Amniotic epithelial cell (primary cell): ENCODE results near the gene CNTN5.
"Not testable (repeated sequence)": the region's sequence is repeated elsewhere in the genome, so short reads cannot be mapped to it uniquely, and the experiment has no call there.

Experiments
- DNase-seq: peaks from one replicate; pipeline ENCODE4 v3.0.0-alpha.2; 2010; ENCODE audit warnings: low read depth

The CNTN5 gene

DNA sequence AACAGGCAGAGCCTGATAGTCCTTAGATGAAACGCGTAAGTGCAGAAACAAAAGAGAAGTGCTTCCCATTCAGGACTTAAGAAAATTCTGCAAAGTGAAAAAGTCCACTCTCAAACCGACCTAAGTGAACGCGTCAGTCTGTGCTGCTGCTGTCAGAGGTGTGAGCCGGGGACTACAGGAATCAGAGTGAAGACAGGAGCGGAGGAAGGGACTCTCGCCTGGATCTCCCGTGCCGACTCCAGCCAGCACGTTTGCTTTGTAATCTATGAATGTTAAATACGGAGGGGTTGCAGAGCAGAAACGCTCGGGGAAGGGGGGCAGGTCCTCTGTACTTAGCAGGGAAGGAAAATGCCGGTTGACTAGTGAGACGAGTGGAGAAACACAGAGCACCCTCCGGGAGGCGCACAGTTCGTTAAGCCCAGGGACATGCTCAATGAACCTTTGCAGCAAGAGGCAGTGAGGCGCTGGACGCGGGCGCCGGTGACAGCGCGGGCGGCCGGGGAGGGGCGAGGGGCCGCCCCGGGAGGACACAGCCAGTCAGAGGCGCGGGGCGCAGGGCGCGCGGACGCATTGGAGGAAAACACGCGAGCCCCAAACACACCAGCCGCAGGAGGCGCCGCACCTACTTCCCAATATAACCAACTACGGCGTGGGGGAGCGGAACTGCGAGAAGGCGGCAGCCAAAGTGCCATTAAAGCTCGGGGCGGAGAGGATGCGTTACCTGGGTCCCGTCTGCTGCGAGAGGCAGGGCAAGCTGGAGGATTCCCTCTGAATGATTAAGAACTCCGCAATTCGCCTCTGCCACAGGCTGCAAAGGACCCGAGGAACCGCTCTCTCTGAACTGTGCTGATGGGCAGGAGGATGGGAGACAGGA lies at the start of gene CNTN5:
TSS of gene CNTN5 (plus strand) at position 598 of the 874 bp plus-strand sequence.
- DNase-seq: peak; percentile 38

DNA sequence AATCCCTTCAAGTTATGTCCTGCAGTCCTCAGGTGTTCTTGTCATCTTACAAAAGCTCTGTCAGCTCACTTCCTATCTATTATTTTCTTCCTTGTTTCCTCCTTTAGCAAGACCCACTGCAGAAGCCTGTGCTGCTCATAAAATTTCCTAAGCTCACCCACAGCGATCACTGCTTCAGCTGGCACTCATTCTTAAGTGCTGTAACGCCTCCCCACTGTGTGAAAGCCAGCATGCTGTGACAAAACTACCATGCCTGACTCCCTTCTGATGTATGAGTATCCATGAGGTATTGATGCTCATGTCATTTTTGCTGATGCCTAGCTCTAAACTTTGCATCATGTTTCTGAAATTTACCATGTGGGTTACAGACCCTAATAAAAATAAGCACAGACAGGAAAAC lies 41.5 kb upstream of the CNTN5 start:
- no peak for DNase-seq

DNA sequence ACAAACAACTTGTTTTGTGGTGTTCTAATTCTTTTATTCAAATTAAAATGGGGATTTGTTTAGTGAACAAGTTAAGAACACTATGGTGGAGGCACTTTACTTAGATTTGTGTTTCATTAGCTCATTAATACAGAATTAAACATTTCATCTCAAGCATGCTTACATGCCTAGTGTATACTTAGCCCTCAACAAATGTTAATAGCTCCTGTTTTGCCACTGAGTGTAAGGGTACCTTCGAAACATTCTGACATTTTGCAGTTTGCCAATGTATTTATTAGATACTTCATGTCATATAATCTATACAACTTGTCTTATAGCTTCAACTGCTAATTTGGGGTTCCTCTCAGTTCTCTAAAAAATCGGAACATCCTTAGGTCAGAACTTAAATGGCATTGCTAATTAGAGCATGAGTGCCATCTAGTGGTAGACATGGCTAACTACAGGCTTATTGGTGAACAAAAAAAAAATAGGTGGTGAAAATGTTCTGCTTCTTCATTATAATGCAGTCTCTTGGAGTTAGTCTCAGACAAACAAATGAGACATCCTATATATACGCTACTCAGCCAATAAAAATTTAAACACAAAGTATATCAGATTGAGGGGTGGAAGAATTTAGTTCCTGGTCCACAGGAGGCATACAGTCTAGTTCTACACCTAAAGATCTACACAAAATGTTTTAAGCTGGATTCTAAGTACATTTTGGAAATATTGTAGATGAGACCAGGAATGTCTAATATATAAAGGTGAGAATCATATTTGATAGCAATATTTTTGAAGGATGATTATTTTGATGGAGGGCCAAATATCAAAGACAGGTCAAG lies 4.9 kb upstream of the CNTN5 start:
- peak; percentile 53 for DNase-seq

DNA sequence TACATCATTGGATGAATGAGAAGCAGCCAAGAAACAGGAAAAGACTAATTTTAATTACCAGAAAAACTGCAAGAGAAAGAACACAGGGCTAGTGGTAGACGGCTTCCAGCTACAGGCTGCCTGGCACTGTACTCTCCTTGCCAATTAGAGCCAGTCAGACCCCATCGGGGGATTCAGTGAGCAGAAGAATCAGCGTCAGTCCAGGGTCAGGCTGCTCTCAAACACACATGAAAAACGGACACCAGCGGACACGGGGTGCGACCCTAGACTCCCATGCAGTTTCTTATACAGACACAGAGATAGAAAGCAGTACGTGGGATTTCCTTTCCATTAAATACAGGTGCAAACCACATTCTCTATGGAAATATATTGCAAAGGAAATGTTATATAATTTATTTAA lies 1.1 kb upstream of the CNTN5 start:
- DNase-seq: no peak

DNA sequence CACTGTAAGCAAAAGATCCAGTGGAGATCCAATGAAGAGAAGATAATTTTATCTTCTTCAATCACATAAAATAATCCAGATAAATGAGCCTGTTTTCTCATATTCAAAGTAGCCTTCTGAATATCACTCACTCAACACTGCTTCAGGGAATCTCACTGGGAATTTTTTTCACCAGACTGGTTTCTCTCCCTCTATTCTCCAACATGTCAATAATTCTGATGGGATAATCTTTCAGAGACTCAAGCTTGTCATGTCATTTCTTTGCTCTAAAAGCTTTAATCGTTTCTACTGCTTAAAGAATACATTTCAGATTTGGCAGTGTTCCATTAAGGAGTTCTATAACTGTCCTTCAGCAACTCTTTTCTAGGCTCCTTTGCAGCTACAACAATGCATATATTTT lies 16.3 kb downstream of the CNTN5 start:
- DNase-seq: no peak

DNA sequence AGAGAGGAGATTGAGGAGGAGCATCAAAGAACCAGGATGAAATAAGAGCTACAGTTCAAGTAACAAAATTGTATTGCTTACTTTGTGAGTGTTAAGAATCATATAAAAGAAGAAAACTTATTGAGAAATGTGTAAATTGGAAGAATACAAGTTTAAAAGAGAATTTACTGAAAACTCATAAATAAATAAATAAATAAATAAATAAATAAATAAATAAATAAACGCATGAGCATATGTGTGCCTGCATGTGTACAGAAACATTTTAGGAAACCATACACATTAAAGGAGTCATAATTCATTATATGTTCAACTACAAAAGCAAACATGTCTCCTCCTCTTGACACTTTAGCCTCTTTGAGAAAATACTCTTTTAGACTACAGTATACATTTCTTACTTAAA lies 42.6 kb downstream of the CNTN5 start:
- no peak for DNase-seq

DNA sequence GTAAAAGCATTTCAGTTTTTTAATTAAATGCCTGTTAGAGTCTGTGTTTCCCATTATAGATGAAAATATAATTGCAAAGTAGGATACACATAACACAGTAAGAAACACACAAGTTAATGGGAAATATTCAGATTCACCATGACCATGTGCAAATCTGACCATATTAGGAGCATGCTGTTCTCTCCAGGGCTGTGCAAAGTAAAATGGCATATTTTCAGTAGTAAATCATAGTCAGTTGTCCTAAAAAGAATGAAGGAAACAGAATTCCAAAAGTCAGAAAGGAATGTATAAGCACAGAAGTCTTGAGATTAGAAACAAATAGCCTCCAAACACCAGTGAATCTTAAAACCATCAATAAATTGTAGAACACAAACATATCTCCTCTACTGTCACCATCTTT lies 44.4 kb downstream of the CNTN5 start:
- no peak for DNase-seq

DNA sequence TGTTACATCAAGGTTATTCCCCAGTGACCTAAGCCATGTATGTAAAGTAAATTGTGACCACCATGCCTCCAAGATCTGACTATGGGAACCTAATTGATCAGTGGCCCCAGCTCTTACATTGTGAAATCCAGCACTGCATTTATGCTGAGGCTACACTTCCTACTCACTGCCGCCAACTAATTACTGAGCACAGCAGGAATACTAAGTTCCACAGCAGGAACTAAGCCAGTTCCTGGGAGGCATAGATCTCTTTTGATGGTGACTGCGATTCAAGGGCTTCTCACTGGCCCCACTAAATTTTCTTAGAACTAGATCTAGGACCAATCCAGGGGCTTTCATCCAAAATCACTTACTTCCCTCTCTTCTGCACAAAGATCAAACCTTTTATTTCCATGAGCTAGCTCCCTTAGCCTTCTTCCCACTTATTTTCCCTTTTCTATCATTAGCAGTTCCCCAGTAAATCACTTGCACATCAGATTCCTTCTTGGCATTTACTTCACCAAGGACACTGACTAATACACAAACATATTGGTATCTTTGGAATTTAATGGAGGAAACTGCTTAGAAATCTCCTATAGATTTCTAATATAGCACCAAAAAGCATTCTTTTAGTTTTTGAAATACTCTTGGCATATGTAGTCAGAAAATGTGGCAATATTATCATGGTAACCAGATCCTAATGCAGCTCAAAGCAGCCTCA lies 46.0 kb downstream of the CNTN5 start:
- DNase-seq: no peak

DNA sequence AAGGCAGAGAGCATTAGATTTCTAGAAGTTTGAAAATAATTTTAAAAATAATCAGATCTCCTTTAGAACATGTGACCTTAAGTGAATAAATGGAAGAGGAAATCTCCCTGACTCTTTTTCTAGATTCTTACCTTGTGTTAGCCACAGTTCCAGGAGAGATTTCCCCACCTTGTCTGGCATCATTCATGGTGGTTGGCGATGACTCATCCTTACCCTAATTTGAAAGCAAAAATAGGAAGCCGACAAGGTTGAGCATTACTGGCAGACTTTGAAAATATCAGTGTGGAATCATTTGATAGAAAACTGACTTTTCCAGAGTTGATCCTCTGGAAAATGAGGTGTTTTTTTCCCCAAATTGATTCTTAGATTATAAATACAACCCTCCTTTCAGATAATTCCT lies 48.1 kb downstream of the CNTN5 start:
- peak; percentile 40 for DNase-seq

DNA sequence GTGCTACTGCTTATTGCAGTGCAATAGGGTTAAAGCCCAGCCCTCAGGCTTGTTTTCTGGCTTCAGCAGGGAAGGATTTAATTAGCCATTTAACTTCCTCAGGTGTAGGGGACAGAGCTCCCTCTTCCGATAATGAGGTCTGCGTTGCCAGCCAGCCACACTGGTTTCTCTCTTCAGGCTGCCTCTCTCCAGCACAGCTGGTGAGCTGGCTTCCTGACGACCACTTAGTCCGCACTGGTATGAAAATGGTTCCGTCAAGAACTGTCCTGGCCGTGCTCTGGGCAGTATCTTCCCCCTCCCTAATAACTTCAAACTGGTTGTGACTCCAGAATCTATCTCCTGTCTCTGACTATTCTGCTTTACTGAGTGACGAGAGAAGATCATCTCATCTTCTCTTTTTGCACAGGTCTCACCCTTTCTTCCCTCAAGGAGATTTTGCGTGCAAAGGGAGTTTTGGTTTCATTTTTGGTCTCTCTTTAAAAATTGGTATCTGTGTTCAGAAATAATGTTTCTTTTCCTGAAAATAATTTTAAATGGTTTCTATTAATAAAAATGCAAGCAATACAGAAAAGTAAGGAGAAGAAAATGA lies 49.2 kb downstream of the CNTN5 start:
- peak; percentile 43 for DNase-seq

DNA sequence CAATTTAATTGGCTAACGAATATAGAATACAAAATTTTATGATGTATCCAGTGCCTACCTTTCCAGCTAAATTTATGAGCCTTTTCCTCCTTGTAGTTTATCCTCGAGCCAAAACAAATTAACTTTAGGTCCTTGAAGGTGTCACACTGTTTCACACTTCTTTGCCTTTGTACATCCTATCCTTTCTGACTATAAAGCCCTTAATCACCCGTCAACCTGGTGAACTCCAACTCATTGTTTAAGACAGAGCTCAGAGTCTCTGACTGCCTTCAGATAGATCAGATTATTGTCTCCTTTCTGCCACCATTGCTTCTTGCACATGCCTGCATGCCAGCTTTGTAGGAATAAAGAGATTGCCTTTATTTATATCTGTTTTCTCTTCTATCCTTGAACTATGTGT lies 58.8 kb downstream of the CNTN5 start:
- DNase-seq: no peak

DNA sequence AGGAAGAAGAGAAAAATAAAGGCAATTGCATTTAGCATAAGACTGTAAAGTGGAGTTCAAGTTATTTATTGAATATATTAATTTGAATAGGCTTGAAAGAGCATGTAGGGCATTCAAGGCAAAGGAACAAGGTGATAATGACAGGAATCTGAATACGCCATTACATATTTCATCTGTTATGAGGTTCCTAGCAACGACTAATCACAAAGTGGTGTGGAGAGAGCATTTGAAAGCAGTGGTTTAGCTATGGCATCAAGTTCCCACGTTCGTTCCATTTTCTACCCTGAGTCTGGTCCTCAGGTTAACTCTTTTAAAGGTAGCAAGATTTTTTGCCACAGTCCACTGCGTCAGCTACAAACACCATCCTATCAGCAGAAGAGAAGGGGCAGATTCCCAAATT lies 59.4 kb downstream of the CNTN5 start:
- DNase-seq: no peak

DNA sequence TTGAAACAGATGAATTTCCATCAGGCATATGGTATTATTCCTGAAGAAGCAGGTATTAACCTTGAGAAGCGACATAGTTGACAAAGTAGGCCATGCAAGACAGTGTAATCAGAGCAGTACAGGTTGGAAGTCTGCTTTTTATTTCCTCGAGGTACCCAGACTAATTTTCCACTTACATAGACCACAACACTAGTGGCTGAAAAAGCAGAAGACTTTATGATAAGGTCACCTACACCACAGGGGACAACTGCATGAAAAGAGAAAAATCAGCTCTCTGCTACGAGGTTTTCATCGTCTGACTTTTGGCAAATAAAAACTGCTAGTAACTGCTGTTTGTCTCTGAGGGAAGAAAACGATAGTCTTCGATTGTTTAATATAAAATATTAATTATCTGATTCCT lies 77.5 kb downstream of the CNTN5 start:
- no peak for DNase-seq

DNA sequence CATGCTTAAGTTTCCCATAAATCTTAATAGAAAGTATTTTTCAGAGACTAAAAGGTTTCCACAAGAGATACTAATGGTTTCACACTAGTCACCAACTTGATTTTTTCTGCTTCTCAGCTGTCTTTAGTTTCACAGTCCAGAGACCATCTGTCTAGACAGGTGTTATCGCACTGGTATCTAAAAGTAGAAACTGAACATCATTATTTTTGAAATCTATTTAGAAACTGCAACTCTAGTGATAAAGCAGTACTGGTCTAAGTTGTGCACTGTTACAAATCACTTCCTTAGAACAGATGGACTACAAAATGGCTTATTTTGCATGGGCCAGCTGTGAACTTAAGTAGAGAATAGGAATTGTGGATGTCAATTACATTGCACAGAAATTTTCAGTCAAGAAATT lies 78.0 kb downstream of the CNTN5 start:
- DNase-seq: no peak

DNA sequence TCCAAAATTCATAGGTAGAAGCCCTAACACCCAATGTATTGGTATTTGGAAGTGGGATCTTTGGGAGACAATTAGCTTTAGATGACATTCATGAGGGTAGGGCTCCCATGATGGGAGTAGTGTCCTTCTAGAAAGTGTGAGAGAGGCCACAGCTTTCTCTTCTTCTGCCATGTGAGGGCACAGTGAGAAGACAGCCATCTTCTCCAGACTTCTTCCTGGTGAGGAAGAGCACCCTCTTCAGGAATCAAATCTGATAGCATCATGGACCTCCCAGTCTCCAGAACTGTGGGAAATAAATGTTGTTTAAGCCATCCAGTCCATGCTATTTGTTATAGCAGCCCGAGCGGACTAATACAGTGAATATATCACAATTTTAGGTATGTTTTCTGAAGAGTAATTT lies 96.9 kb downstream of the CNTN5 start:
- DNase-seq: no peak

DNA sequence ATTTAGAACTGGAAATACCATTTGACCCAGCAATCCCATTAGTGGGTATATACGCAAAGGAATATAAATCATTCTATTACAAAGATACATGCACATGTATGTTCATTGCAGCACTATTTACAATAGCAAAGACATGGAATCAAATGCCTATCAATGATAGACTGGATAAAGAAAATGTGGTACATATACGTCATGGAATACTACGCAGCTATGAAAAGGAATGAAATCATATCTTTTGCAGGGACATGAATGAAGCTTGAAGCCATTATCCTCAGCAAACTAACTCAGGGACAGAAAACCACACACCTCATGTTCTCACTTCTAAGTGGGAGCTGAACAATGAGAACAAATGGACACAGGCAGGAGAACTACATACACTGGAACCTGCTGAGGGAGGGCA lies 113.1 kb downstream of the CNTN5 start:
- not testable (repeated sequence) for DNase-seq

DNA sequence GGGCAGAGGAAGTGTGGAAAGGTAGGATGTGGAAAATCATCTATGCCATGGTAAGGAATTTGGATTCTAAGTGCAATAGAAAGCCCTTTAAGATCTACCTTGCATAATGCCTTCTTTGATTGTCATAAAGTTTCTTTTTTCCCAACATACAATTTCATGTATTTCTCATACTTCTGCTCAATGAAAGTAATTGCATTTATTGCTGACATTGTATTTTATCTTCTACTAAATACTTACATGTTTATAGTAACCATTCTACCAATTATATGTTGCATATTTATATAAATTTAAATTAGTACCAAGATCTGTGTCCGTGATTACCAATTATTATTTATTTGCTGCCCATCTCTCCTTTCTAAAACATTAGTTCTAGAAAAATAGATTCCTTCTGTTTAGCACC lies 114.8 kb downstream of the CNTN5 start:
- DNase-seq: no peak

DNA sequence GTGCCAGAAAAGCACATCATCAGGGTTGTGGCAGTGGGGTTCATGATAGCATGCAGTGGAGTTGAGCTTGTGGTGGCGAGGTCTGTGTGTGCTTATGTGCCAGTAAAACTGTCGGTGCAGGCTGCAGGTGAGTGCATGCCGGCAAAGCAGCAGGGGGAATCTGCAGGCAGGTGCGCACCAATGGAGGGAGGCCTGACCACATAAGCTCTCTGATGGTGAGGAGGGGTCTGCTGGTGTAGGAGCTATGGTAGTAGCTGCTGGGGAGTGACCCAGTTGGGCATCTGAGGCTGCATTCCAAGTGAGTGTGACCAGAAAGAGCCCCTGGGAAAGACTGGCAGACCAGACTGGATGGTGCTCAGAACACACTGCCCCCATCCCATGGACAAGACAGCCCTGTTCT lies 121.5 kb downstream of the CNTN5 start:
- DNase-seq: no peak

DNA sequence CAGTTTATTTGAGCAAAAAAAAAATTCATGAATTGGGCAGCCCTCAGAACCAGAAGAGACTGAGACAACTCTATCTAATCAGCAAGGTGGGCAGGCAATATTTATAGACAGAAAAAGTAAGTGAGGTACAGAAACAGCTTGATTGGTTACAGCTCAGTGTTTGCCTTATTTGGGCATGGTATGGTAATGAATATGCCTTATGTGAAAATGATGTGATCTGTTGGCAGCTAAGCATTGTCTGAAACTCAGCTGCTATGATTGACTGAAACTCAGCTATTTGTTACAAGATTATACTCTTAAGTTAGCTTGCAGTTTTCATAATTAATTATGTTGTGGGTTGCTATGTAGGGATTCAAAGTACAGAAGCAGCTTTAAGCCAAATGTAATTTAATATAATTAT lies 127.6 kb downstream of the CNTN5 start:
- DNase-seq: peak; percentile 20

DNA sequence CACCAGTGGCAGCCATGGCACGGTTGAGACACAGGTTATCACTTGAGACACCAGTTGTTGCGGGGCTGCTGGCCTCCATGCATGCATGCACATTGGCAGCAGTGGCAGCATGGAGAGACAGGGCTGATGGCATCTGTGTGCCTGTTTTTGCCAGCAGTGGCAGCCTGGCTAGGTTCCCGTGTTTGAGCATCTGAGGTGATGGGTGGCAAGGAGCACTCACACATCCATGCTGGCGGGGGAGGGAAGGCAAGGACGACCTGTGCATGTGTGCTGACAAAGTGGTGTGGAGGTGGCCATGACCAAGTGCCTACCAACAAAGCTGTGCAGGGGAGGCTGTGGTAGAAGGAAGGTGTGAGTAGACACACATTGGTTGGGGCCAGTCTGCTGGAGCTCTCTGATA lies 133.5 kb downstream of the CNTN5 start:
- no peak for DNase-seq

DNA sequence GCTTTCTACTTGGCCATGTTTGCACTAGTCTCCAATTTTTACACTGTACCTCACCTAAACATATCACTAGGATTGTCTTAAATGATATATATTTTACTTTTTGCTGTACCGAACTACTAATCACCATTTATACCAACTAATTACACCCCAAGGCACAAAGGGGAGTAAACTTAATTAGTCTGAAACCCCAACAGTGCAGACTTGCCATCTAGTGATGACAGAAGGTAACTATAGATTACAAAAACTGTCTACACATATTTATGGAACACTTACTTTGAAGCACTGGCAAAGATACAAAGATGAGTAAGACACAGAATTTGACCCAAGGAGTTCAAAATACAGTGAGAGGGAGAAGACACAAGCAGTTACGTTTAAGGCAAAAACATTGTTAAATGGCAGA lies 139.7 kb downstream of the CNTN5 start:
- DNase-seq: no peak

DNA sequence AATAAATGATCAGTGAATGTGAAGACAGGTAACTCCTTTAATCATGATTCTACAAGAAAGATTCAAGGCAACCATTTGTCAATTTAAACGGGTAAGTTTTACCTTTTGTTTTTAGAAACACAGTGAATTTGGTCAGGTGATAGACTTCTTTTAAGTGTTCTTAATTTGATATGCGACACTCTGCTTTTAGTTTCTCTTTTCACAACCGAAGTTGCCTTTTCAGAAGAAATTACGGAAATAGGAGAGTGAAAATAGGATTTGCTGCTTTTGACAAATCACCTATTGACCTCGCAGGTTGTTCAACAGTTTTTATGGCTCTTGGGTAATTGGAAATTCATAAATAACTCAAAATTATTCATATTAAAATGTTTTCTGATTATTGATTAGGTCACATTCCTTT lies 142.1 kb downstream of the CNTN5 start:
- no peak for DNase-seq
